ENCODE results near the gene SNED1.

SNED1 gene

GRCh38 chr2:241112592-241112991 is 114.2 kb downstream of the SNED1 start:
- DNase-seq (ENCODE audit: insufficient read length, low spot score) = no peak
- TF ChIP-seq, protein P1, sequence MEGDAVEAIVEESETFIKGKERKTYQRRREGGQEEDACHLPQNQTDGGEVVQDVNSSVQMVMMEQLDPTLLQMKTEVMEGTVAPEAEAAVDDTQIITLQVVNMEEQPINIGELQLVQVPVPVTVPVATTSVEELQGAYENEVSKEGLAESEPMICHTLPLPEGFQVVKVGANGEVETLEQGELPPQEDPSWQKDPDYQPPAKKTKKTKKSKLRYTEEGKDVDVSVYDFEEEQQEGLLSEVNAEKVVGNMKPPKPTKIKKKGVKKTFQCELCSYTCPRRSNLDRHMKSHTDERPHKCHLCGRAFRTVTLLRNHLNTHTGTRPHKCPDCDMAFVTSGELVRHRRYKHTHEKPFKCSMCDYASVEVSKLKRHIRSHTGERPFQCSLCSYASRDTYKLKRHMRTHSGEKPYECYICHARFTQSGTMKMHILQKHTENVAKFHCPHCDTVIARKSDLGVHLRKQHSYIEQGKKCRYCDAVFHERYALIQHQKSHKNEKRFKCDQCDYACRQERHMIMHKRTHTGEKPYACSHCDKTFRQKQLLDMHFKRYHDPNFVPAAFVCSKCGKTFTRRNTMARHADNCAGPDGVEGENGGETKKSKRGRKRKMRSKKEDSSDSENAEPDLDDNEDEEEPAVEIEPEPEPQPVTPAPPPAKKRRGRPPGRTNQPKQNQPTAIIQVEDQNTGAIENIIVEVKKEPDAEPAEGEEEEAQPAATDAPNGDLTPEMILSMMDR (IDR thresholded peaks at IDR 0.05; ENCODE audit: insufficient read depth, missing control alignments) = no peak
- FAIRE-seq = no peak

DNA sequence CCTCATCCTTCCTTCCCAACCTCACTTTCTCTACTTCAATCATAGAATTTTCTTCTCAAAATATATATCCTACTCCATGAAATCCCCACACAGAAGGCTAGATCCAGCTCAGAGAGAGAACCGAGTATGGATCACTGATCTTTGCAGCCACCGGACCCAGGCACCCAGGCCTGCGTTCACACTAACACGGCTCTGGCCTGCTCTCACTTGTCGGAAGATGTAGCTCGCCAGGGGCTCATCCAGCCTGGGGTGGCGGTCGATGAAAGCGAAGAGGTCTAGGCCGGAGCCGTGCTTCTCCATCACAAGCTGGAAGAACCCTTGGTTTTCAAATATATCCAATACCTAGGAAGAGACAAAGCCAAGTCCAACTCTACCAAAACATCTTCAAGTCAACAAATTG is 116.4 kb downstream of the SNED1 start:
- TF ChIP-seq, protein P1 (IDR thresholded peaks at IDR 0.05; ENCODE audit: insufficient read depth, missing control alignments) = no peak
- FAIRE-seq = no peak
- DNase-seq (ENCODE audit: insufficient read length, low spot score) = no peak

DNA sequence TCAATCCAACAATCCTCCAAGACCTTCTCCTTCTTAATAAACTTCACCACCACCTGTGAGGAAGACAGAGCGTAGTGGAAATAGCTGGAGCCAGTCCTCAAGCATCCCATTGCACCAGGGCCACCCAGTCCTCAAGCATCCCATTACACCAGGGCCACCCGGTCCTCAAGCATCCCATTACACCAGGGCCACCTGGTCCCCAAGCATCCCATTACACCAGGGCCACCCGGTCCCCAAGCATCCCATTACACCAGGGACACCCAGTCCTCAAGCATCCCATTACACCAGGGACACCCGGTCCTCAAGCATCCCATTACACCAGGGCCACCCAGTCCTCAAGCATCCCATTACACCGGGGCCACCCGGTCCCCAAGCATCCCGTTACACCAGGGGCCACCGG is 116.9 kb downstream of the SNED1 start:
- FAIRE-seq = no peak

GRCh38 chr2:241116606-241117560 is 118.5 kb downstream of the SNED1 start:
- DNase-seq (ENCODE audit: insufficient read length, low spot score) (no peak), FAIRE-seq (no peak)
- TF ChIP-seq, protein P1 (IDR thresholded peaks at IDR 0.05; ENCODE audit: insufficient read depth, missing control alignments) = no peak

More for the DNA sequence above, 116.9 kb downstream of the SNED1 start:
- no peak for DNase-seq (ENCODE audit: insufficient read length, low spot score)
- TF ChIP-seq, protein P1 (IDR thresholded peaks at IDR 0.05; ENCODE audit: insufficient read depth, missing control alignments) = no peak

DNA sequence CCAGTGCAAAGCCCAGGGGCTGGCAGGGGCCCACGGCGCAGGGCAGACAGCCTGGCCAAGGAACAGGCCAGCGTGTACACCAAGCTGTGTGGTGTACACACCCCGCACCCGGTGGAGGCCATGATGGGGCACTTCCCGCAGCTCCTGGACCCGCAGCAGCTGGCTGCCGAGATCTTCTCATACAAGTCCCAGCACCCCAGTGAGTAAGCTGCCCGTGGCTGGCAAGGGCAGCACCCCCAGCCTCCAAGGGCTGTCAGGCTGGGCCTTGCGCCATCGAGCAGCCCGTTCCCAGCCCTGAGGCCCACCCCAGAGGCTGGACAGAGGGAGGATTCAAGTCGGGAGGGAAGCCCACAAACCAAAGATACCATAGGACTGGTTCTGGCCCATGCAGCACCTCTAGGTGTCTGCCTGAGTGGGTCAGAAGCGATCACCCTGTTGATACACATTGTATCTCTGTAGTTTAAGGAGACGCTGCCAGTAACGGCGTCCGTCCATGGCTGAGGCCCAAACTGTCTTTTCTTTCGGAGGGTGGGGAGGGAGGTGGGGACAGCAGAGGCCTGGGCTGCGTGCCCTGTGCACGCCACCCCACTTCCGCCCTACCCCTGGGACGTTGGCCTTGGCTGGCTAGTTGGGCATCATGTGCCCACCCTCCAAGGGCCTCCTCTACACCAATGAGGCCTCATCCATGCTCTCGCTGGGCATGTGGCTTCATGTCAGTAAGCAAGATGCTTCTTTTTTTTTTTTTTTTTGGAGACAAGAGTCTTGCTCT is 120.5 kb downstream of the SNED1 start:
- FAIRE-seq = no peak
- TF ChIP-seq, protein P1 (IDR thresholded peaks at IDR 0.05; ENCODE audit: insufficient read depth, missing control alignments) = no peak
- DNase-seq (ENCODE audit: insufficient read length, low spot score) = no peak

DNA sequence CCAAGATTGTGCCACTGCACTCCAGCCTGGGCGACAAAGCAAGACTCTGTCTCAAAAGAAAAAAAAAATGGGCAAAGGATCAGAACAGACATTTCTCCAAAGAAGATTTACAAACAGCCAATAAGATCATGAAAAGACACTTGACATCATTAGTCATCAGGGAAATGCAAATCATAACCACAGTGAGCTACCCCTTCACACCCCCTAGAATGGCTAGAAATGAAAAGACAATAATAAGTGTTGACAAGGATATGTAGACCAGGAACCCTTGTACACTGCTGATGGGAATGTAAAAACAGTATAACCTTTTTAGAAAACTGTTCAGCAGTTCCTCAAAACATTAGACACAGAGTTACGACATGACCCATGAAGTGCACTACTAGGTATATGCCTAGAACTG is 122.0 kb downstream of the SNED1 start:
- TF ChIP-seq, protein P1 (IDR thresholded peaks at IDR 0.05; ENCODE audit: insufficient read depth, missing control alignments) = no peak
- no peak for DNase-seq (ENCODE audit: insufficient read length, low spot score)
- no peak for FAIRE-seq

All from D721Med (cell line).